NCI-H226 (cell line): ENCODE results near the gene TBCD.

Source experiments
- DNase-seq: peaks from one replicate; pipeline ENCODE4 v3.0.0-alpha.2; 2015

TBCD gene

DNA sequence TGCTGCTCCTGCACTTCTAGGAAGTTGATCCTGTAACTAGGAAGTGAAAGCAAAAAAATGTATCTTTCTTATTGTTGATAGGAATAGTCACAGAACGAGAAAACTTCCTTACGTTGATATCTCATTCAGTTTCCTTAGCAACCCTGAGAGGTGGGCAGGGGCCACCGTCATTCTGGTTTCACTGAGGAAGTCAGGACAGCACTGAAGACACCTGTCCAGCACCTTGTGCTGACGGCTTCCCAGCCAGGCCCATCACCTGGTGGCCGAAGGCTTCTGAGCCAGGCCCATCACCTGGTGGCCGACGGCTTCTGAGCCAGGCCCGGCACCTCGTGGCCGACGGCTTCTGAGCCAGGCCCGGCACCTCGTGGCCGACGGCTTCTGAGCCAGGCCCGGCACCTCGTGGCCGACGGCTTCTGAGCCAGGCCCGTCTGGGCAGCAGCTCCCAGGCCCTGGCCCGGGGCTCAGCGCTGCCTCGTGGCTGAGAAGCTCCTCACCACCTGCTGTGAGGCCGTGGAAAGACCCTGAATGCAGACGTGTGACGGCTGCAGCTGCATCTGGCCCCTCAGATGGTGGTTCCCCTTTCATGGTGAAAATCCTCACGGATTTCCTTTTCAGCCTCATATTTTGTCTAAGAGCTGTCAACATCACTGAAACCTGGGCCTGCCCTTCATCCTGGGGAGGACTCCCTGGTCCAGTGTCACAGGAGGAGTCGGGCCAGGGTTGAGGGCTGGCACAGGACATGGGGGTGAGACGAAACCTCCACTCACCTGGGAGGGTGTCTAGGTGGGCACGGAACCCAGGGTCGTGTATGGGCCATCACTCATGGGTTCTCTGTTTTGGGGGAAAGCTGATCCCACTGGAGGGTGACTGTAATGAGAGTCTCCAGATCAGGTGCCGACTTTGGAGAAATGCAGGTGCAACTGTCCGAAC lies 121.0 kb downstream of the TBCD start:
- no peak for DNase-seq

DNA sequence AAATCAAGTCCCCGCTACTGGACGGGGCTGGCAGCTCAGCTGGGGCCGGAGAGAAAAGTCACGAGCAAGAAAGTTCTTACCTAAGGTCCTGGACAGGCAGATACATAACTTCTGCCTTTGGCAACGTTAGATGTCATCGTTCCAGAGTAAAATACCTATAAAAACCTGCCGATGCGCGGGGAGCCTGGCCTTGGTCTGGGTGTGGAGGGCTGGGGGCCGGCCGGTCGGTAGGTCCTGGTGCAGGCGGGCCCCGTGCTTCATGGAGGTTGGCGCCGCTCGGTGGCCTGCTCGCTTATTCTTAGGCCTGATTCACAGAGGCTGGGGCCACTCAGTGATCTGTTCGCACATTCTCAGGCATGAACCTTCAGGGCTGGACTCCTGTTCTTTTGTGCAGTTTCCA lies 121.7 kb downstream of the TBCD start:
- DNase-seq, result no peak

DNA sequence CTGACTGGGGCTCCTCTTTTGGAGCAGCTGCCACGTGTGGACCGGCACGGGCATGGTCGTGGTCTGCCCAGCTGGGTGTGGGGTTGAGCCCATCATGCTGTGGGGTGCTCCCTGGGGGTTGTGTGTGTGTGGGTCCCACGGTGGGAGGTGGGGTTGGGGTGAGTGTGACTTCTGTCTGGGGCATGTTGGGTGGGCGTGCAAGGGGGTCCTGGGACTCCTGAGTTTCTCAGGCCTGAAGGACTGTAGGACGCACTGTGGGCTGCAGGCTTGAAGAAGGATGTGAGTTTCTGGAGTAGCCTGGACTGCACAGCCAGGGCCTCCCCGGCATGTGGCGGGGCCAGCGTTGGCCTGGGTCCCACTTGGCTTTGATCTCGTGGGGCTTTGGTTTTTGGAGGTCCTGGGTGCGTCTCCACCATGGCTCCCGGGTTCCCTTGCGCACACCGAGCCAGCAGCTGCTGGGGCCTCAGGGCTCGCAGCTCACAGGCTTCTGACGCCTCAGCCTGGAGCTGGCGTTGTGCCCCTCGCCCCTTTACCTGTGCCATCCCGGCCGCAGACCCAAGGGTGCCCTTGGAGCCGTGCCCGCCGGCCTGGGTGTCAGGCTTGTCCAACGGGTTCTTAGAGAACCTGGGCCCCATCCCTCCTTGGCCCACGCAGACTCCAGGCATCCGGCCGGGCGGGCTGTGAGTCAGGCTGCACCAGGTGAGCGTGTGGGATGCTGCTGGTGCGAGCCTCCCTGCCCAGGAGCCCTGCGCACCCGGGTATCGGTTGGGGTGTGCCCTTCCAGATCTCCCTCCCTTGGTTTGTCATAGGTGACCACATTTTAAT lies 122.4 kb downstream of the TBCD start:
- DNase-seq, result no peak

DNA sequence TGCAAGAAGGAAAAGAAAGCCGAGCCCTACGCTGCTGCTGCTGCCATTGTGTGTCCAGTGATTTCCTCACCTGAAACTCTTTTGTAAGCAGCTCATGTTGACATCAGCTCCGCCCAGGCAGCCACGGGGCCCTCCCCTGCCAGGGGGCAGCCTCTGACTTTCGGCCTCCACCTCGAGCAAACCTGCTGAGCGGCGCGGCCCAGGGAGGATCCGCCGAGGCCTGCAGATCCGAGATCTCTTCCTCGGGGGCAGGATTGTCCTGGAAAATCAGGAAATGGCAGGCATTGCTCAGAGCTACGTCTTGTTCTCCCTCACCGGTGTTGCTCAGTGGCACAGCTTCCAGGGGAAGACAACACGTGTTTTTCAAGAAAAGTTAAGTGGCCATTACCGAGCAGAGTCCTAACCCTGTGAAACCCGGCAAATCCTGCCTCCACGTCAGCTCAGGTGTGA lies 123.6 kb downstream of the TBCD start:
- no peak for DNase-seq

DNA sequence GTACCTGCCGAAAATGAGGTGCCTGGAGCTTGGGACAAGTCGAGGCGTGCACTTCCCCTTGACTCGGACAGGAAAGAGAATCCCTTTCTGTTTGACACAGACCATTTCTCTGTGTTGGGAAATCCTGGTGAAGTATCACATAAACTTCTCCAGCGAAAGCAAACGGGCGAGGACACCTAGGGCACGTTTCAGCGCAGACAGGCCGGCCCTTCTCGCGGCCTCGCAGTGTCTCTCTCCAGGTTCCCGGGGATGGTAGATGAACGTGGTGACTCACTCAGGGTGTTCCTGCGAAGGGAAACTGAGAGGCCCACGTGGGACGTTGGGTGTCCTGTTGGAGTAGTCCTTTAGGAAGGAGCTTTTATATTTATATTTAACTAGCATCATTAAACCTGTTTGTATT lies 124.3 kb downstream of the TBCD start:
- DNase-seq, result no peak

DNA sequence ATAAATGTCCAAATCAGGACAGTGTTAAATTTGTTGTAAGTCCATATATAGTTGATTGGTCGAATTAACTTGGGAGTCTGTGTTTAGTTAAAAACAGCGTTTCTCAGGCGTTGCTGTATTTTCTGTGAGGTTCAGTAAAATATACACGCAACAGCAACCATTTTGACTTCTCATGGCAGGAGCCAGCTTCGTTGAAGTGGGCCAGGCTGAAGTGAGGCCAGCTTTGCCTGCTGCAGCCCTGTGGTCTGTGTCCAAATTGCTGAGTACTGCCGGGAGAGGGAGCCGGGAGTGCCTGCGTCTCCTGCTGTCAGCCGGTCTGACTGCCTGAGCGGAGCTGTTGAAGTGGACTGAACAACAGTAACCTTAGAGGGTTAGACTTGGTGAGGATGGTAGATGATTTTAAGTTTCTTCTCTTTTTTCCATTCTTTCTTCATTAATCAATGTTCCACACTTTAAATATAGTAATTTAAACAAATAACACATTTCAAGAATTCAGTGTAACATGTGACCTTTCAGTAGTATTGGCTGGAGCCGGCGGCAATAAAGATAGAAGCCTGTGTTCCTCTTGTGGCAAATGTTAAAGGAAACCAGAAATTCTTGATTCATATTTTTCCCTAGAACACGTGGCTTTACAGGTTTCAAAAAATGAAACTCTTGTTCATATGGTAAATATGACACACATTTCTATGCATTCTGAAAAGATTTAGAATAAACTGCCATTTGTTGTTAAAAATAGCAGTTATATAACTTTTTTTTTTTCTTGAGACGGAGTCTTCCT lies 124.9 kb downstream of the TBCD start:
- DNase-seq, result no peak

DNA sequence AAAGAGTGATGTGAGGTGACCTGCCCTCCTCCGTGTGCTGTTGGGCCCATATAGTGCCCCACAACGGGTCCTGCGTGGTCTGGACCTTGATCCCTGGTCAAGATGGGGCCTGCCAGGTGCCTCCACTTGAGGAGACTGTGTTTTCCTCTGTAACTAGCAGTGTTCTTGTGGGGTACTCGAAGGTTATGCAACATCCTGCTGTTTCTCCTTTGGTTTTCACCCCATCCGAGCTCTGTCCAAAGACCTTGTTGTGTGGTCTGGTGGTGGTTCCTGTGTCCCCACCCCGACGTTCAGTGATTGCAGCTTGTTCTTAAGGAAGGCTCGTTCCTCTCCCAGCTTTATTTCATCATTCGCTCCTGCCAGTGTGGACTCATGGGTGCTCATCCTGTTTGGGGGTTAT lies 126.7 kb downstream of the TBCD start:
- no peak for DNase-seq

DNA sequence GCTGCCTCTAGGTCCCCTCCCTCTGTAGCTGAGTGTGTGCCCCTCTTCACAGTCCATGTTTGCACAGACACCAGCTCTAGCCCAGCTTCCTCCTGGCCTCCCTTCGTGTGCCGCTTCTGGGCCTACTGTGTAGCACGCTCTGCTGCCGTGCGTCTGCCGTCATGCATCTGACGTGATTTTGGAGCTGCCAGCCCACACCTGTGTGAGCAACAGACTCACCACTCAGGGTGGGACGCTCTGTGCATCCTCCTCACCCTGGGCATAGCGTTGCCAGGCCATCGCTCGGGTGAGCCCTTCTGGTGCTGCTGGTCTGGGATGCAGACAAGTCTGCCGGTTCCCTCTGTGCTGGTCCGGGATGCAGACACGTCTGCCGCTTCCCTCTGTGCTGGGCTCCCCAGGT lies 127.4 kb downstream of the TBCD start:
- no peak for DNase-seq

DNA sequence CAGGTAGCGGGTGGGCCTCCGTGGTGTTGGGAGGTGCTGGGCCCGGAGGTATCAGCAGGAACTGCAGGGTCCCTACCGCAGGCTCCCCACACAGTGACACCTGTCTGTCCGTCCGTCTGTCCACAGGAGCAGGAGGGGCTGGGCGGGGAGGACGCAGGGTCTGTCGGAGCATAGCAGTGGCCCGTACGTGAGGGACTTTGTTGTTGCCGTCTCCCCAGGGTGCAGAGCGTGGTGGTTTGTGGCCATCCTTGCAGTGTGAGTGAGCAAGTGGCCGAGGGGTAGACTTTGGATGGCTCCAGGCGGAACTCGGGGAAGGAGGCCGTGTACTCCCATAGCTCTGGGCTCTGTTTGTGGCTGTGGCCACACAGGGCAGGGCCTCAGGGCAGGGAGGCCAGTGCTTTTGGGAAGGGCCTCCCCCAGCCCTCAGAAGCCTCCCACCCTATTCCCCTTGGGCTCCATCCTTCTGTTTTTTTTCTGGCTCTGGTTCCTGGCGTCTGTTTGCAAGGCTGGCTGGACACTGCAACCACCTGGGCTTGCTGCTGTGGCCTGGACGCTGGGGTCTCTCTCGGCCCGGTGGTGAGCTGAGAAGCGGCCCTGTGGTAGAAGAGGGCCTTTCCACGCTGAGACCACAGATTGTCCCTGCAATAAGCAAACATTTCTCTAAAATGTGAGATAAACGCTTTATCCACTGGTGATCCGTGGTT lies 128.9 kb downstream of the TBCD start:
- no peak for DNase-seq

DNA sequence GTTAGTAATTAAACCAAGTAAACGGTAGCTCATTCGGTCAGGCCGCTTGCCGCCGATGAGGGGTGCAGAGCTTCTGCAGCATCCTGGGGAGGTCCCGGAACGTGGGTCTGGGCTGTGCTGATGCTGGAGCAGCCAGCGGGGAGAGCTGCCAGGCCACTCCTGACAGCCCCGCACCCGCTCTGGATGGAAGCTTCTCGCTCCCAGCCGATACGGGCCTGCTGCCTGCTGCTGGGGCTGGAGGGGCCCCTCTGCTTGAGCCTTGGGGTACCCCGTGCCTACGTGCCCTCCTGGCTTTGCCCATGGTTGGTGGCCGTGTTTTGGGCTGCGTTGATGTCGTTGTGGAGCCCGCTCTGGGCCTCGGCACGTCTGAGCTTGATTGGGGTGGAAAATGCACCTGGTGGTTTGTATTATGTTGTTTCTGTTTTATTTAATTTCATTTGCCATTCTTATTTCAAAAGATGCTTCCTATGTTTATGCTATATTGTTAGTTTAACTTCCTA lies 129.5 kb downstream of the TBCD start:
- no peak for DNase-seq

DNA sequence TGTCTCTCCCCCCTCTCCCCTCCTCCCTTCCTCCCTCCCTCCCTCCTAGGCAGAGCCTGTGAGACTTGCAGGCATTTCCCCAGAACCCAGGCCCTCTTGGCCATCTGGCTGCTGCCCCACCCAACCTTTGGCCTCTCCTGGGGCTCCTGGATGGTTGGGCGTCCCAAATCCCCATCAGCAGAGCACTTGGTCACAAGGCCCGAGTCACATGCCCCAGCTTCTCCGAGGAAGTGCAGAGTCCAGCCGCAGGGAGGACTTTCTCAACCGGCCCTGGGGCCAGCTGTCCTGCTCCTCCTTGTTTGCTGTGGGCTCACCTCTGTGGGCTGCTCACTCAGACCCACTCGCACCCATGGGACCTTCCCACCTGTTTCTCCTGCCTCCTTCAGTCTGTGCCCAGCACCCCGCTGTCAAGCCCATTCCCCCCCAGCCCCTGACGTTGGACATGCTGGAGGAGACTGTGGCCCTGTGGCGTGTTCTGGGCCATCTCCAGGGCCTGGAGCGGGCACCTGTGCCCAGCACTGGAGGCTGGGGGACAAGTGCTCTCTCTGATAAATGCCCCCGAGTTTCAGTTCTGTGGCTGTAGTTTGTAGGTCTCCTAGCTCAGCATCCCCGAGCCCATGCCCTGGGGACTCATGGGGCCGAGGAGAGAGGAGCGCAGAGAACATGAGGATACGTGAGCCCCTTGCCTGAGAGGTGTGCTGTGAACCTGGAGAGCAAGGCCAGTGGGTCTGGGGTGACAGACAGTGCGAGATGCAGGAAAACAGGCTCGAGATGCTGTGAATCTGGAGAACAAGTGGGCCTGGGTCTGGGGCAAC lies 130.2 kb downstream of the TBCD start:
- no peak for DNase-seq

DNA sequence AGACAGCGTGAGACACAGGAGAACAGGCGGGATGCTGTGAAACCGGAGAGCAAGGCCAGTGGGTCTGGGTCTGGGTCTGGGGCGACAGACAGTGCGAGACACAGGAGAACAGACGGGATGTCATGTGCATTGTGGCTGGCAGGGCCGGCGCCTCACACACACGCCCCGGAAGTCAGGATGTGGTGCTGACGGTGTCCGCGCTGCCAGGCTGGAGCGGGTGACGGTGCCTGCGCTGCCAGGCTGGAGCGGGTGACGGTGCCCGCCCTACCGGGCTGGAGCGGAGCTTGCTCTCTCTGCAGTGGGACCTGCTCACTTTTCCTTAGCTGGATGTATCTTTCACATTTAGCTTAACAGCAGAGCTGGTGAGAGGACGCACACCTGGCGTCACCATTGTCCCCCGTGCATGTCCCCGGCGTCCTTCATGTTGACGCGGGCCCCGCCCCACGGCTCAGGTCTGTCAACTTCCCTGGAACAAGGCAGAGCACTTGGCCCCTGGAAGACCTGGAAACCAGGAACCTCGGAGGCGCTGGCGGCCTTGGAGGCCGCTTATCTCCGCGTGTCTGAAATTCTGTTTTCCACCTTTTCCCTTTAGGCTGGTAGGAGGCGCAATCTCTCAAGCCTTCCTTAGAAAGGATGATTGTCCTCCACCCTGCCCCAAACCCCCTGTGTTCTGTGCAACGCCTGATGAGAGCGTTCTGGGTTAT lies 131.0 kb downstream of the TBCD start:
- no peak for DNase-seq

DNA sequence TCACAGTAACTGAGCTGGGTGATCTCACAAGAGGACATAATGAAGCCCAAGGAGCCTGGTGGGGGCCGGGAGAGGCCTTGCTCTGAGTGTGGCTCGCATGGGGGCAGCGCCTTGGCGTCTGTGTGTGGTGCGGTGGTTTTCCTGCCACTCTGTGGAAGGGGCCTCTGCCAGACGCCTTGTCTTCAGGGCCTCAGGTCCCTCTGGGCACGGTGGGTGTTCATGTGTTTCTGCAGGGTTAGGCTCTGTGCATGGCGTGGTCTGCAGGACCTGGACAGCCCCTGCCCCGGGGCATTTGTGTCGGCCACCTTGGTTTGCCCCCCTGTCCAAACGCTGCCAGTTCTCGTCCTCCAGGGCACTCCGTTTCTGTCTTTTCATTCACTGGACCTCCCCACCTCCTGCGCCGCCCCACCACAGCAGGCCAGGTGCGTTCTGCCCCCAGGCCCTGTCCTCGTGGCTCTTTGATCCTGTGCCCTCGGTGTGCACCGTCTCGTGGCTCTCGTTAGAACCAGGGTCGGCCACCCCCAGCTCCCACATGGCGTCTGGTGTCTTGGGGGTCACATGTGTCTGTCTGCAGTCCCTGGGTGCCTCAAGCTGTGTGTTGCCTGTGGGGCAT lies 131.7 kb downstream of the TBCD start:
- DNase-seq, result no peak

DNA sequence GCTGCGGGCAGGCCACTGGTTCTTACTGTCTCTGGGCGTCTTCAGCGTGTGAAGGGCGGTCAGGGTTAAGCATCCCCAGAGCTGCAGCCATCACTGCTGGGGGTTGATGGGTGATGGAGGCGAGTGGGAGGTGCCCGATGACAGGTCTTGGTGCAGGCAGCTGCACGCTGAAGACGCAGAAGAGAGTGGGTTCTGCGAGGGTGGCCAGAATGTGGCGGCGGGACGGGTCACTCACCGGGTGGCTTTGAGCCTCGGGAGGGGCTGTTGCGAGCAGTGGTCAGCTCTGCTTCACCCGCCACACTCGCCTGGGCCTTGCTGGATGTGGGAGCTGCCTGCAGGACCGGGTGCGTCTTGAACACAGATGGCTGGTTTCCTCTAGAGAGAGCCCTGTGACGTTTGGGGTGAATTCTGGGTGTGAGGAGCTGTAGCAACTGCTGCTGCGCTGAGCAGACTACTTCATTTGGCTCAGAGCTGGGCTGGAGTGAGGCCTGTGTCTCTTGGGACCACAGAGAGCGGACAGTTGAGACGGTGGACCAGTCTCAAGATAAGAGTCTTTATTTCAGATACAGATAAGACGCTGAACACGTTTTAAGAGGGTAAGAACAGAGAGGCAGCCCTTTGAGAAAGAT lies 132.6 kb downstream of the TBCD start:
- DNase-seq, result no peak

DNA sequence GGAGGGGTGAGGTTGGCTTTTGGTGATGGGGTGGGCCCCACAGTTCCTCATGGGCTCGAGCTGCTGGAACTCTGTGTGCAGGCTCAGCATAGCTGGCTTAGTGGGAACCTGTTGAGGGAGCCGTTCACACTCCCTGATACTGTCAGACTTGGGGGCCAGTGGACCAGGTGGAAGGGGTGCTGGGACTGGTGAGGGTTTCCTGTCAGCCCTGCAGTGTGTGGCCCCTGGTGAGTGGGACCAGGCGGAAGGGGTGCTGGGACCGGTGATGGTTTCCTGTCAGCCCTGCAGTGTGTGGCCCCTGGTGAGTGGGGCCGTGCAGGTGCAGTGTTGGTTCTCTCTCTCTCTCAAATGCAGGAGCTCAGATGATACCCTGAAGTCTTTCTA lies 133.1 kb downstream of the TBCD start:
- DNase-seq, result no peak

DNA sequence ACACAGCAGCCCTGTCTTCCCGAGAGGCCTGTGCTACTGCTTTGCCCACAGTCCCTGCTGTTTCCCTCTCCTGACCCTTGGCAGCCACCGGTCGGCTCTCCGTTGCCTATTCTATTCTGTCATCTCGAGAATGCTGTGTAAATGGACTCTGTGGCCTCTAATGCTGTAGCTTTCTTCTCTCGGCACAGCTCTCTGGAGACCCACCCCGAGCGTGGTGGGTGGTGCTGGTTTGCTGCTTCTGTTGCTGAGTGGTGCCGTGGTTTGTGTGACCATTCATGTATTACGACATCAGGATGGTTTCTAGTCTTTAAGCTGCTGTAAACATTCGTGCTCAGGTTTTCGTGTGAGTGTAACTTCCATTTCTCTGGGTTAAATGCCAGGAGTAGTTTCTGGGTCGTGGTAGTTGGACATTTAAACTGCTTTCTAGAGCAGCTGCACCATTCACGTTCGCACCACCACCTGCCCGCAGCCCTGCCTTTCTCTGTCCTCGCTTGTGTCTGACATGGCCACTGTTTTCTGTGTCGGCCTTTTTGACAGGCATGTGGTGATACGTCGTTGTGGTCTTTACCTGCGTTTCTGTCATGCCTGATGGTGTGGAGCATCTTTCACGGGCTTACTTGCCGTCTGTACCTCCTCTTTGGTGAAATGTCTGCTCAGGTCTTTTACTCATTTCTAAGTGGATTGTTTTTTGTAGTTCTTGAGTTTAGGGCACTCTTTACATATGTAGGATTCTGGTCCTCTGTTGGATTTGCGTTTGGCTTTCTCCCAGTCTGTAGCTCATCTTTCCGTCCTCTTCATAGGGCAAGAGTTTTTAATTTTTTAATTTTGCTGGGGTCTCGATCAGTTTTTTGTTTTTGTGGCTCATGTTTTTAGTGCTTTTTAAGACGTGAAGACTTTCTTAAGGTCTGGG lies 135.6 kb downstream of the TBCD start:
- no peak for DNase-seq

DNA sequence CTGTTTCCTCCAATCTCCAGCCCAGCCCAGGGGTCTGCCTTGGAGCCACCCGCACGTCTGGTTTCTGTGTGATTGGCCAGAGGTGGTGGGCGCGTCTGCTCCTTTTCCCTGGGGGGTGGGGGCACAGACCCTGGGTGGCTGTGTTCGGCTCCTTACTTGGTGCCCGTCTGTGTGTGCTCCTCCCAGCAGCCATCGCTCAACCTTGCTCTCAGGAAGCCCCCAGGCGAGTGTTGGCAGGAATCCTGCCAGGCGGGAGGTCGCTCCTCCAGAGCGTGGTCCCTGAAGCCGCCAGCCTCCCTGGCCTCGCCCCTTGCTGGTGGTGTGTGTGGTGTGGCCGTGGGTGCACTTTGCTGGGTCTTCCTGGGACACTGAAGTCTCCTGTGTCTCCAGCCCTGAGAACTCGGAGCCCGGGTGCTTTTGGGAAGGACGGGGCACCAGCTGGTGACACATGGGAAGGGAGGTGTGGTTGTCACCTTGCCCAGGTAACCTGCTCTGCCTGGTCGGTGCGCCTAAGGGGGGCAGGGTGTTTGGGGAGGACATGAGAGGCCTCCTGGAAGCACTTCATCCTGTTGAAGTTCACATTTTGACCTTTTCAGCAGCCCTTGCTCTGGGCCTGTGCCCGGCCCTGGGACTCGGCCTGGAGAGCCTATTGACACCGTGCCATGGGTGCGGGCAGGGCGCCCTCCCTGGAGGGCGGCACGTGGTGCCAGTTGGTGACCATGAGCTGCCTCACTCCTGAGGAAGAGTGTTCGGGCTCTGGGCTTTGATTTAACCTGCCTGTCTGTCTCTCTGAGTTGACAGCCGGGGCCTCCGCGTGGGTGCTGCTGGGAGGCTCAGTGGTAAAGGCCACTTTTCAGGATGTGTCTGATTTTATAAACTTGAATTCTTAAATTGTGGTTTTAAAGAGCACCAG lies 137.0 kb downstream of the TBCD start:
- no peak for DNase-seq
